HL-60 (cell line): ENCODE measurements around the gene MYO5B.

Experiments
- DNase-seq, 2 experiments: peaks; one replicate each; pipeline ENCODE4 v3.0.0-alpha.2; 2010 to 2020; ENCODE audit warnings: low read depth in 1 of 2, low spot score in 1 of 2
- H3K27ac ChIP-seq: fragments of 250-450 bp; sonication (Bioruptor Pico); replicated peaks from 2 replicates; pipeline ENCODE4 v1.5.1; 2020; ENCODE audit warnings: mild to moderate bottlenecking, moderate library complexity
- H3K27me3 ChIP-seq: fragments of 250-450 bp; sonication (Bioruptor Pico); 2 replicates; pipeline ENCODE4 v1.5.1; 2021; ENCODE audit warnings: mild to moderate bottlenecking, moderate library complexity; ENCODE audit not compliant: insufficient read depth, poor library complexity, severe bottlenecking
- H3K4me3 ChIP-seq: replicated peaks from 2 replicates; pipeline ENCODE4 v1.5.1; 2011; ENCODE audit warnings: mild to moderate bottlenecking, control low read depth, low read length; ENCODE audit not compliant: insufficient read depth
- CTCF ChIP-seq: IDR thresholded peaks from one replicate; pipeline ENCODE4 v1.5.1; 2011; ENCODE audit warnings: low read length, control low read depth, inconsistent platforms; ENCODE audit not compliant: insufficient read depth
- GABPA ChIP-seq: IDR thresholded peaks from 2 replicates; pipeline ENCODE4 v1.6.1; 2012; ENCODE audit warnings: low read depth
- POLR2AphosphoS5 ChIP-seq: IDR thresholded peaks from 2 replicates; pipeline ENCODE4 v1.6.1; 2012; ENCODE audit warnings: low read depth
- REST ChIP-seq: IDR thresholded peaks from 2 replicates; pipeline ENCODE4 v1.6.1; 2012; ENCODE audit warnings: low read depth; ENCODE audit not compliant: insufficient replicate concordance
- SPI1 ChIP-seq: IDR thresholded peaks from 2 replicates; pipeline ENCODE4 v1.6.1; 2012; ENCODE audit warnings: low read depth, mild to moderate bottlenecking, borderline replicate concordance

MYO5B gene

GRCh38 chr18:50080316-50080715, 114.6 kb downstream of the MYO5B start:
- no peak overlapping the region for H3K27ac ChIP-seq
- H3K27me3 ChIP-seq = peaks cover 17% of the 10 kb centered on the region
- DNase-seq = no peak
- H3K4me3 ChIP-seq = no peak overlapping the region
- no peak for TF ChIP-seq POLR2AphosphoS5
- TF ChIP-seq CTCF = no peak
- no peak for TF ChIP-seq GABPA
- TF ChIP-seq SPI1 = no peak
- no peak for TF ChIP-seq REST

GRCh38 chr18:50079571-50080295, 115.2 kb downstream of the MYO5B start:
- Histone ChIP-seq H3K27ac (no peak overlapping the region), H3K4me3 (no peak overlapping the region), H3K27me3 (peaks cover 17% of the 10 kb centered on the region)
- TF ChIP-seq GABPA = no peak
- no peak for TF ChIP-seq SPI1
- TF ChIP-seq CTCF = no peak
- no peak for TF ChIP-seq REST
- TF ChIP-seq POLR2AphosphoS5 = no peak
- no peak for DNase-seq

- TF ChIP-seq GABPA (no peak), POLR2AphosphoS5 (no peak), REST (no peak), CTCF (no peak), SPI1 (no peak)
- Histone ChIP-seq H3K27me3 (peaks cover 8% of the 10 kb centered on the region), H3K27ac (no peak overlapping the region), H3K4me3 (no peak overlapping the region)
- no peak for DNase-seq
Measured at GRCh38 chr18:50076277-50076676, 118.7 kb downstream of the MYO5B start.
